ENCODE data around the gene TTC12.

GRCh38 chr11:113392236-113392921, 78.0 kb downstream of the TTC12 start:
- TF ChIP-seq POLR2A (IDR thresholded peaks at IDR 0.05) (no peak), CTCF (IDR thresholded peaks at IDR 0.05) (no peak)

All from esophagus squamous epithelium (tissue), 4 donors.